ENCODE results near the gene RNF25.

- TF ChIP-seq CTCF (conservative IDR thresholded peaks at IDR 0.05; ENCODE audit: low read depth, low read length) (no peak), CEBPB (IDR thresholded peaks at IDR 0.05; ENCODE audit: low read depth, low read length) (no peak), RCOR1 (IDR thresholded peaks at IDR 0.05; ENCODE audit: insufficient replicate concordance, low read length) (no peak)
Measured at GRCh38 chr2:218664653-218665052, 7.1 kb downstream of the RNF25 start.
